ENCODE measurements around the gene RBM18. TPM values are rescaled to one million over a fixed set of nuclear protein-coding genes. Genes with fewer than 3 reads are reported as not detected.

The RBM18 gene
- total and polyA plus RNA-seq, 2 experiments from 2014 or later, result 9.3 to 25.5 TPM

- Mint-ChIP-seq H3K27ac (no peak overlapping the region), H3K4me3 (no peak overlapping the region), H3K36me3 (ENCODE audit: low read depth) (no peaks in the 10 kb centered on the region), H3K27me3 (ENCODE audit: insufficient read depth, low read depth, poor library complexity) (peaks cover 9% of the 10 kb centered on the region), H3K9me3 (no peaks in the 10 kb centered on the region), H3K4me1 (peaks cover 10% of the 10 kb centered on the region)
- DNase-seq (ENCODE audit: low spot score) (no peak), ATAC-seq (no peak)
- H3K27ac ChIP-seq (ENCODE audit: low read depth), result no peak overlapping the region
- H3K27me3 ChIP-seq (ENCODE audit: insufficient read depth), result peaks cover 66% of the 10 kb centered on the region
- H3K4me2 ChIP-seq, result peak overlapping the region; percentile 60
- H3K36me3 ChIP-seq (ENCODE audit: insufficient read depth), result no peaks in the 10 kb centered on the region
- no peaks in the 10 kb centered on the region for H3K79me2 ChIP-seq (replicated peaks; ENCODE audit: insufficient read depth)
- TF ChIP-seq ZNF331 (CRISPR knock-in tag; IDR thresholded peaks at IDR 0.05; ENCODE audit: low read depth) (no peak), POLR2AphosphoS5 (IDR thresholded peaks at IDR 0.05; ENCODE audit: low read depth) (no peak), ZNF114 (CRISPR knock-in tag; IDR thresholded peaks at IDR 0.05) (no peak), REST (IDR thresholded peaks at IDR 0.05; ENCODE audit: unreplicated experiment) (no peak), EZH2 (IDR thresholded peaks at IDR 0.05; ENCODE audit: low read depth, unreplicated experiment) (no peak), CREB1 (CRISPR knock-in tag; IDR thresholded peaks at IDR 0.05; ENCODE audit: low read depth) (no peak), ZNF462 (CRISPR knock-in tag; IDR thresholded peaks at IDR 0.05) (no peak), NANOG (IDR thresholded peaks at IDR 0.05; ENCODE audit: borderline replicate concordance) (no peak), STAT1 (IDR thresholded peaks at IDR 0.05; ENCODE audit: unreplicated experiment) (no peak), CTCF (conservative IDR thresholded peaks at IDR 0.05; ENCODE audit: low read depth in 2 of 2) (no peak), EZH2phosphoT487 (IDR thresholded peaks at IDR 0.05; ENCODE audit: unreplicated experiment) (no peak), JUNB (IDR thresholded peaks at IDR 0.05; ENCODE audit: unreplicated experiment) (no peak), ETS1 (IDR thresholded peaks at IDR 0.05) (no peak)
- H3K4me3 ChIP-seq, result no peak overlapping the region
- no peaks in the 10 kb centered on the region for H3K9me2 ChIP-seq (ENCODE audit: insufficient read depth)
- H4K20me1 ChIP-seq (replicated peaks; ENCODE audit: insufficient read depth), result no peaks in the 10 kb centered on the region; the same call in 1 of the 2 replicates
- peaks cover 3% of the 10 kb centered on the region; the same call in 1 of the 2 replicates for H3F3A ChIP-seq (replicated peaks; ENCODE audit: low read depth)
- H3K4me1 ChIP-seq (ENCODE audit: insufficient read depth), result peaks cover 8% of the 10 kb centered on the region
- H2AFZ ChIP-seq, result peak overlapping the region; percentile 52; the same call in 1 of the 2 replicates
Measured at GRCh38 chr9:122232796-122233306, 31.8 kb downstream of the RBM18 start.

Data from GM23338 (cell line).